Breast epithelium (tissue), 3 donors: ENCODE measurements around the gene GABARAP.

ENCODE experiments used
- POLR2A ChIP-seq: fragments of 450-650 bp; IDR thresholded peaks from one replicate; pipeline ENCODE4 v1.6.1; 2016; ENCODE audit warnings: antibody characterized with exemption, mild to moderate bottlenecking, moderate library complexity
- POLR2AphosphoS5 ChIP-seq, 3 donors: sonication (generic); formaldehyde crosslinking; IDR thresholded peaks; one replicate each; pipeline ENCODE4 v1.6.1; 2017; ENCODE audit warnings: antibody characterized with exemption in 3 of 3
- TF ChIP-seq, protein P1 (sequence below), 3 donors: fragments of 450-650 bp; IDR thresholded peaks; one replicate each; pipeline ENCODE4 v1.5.1; 2016 to 2017; ENCODE audit warnings: antibody characterized with exemption in 3 of 3, mild to moderate bottlenecking in 3 of 3, moderate library complexity in 3 of 3

DNA sequence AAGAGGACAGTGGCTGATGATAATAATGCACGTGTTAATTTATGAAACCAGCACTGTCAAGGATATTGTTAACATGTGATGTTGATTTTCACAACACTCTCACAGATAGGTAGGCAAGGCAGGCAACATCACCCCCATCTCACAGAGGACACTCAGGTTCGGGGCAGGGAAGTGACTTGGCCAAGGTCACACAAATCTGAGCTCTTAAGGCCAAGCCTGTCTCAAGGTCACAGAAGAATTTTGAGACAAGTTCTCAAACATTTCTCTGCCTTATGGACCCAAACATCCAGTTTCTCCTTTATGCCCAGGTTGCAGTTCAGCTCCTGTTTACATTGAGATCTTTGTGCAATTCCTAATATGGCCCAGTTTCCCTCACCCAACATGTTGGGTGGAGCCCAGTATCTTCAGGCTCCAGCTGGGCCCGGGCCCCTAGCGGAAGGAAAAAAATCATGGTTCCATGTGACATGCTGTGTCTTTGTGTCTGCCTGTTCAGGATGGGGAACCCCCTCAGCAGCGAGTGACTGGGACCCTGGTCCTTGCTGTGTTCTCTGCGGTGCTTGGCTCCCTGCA, 40.6 kb upstream of the GABARAP start:
- no peak for TF ChIP-seq POLR2AphosphoS5 (IDR thresholded peaks at IDR 0.05)
- TF ChIP-seq, protein P1, sequence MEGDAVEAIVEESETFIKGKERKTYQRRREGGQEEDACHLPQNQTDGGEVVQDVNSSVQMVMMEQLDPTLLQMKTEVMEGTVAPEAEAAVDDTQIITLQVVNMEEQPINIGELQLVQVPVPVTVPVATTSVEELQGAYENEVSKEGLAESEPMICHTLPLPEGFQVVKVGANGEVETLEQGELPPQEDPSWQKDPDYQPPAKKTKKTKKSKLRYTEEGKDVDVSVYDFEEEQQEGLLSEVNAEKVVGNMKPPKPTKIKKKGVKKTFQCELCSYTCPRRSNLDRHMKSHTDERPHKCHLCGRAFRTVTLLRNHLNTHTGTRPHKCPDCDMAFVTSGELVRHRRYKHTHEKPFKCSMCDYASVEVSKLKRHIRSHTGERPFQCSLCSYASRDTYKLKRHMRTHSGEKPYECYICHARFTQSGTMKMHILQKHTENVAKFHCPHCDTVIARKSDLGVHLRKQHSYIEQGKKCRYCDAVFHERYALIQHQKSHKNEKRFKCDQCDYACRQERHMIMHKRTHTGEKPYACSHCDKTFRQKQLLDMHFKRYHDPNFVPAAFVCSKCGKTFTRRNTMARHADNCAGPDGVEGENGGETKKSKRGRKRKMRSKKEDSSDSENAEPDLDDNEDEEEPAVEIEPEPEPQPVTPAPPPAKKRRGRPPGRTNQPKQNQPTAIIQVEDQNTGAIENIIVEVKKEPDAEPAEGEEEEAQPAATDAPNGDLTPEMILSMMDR (IDR thresholded peaks at IDR 0.05): no peak
- no peak for TF ChIP-seq POLR2A
